ENCODE results near the gene DMRTA1.

GRCh38 chr9:22401671-22402070 is 45.0 kb upstream of the DMRTA1 start:
- TF ChIP-seq POLR2A (IDR thresholded peaks at IDR 0.05) (no peak), CTCF (IDR thresholded peaks at IDR 0.05) (no peak)
